HK-2 (cell line): ENCODE results near the gene NOX3.
"Not testable (repeated sequence)": the region's sequence is repeated elsewhere in the genome, so short reads cannot be mapped to it uniquely, and the experiment has no call there.

Experiments
- DNase-seq: peaks from one replicate; pipeline ENCODE4 v3.0.0-alpha.2; 2018; ENCODE audit not compliant: unreplicated experiment

The NOX3 gene, protein sequence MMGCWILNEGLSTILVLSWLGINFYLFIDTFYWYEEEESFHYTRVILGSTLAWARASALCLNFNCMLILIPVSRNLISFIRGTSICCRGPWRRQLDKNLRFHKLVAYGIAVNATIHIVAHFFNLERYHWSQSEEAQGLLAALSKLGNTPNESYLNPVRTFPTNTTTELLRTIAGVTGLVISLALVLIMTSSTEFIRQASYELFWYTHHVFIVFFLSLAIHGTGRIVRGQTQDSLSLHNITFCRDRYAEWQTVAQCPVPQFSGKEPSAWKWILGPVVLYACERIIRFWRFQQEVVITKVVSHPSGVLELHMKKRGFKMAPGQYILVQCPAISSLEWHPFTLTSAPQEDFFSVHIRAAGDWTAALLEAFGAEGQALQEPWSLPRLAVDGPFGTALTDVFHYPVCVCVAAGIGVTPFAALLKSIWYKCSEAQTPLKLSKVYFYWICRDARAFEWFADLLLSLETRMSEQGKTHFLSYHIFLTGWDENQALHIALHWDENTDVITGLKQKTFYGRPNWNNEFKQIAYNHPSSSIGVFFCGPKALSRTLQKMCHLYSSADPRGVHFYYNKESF

DNA sequence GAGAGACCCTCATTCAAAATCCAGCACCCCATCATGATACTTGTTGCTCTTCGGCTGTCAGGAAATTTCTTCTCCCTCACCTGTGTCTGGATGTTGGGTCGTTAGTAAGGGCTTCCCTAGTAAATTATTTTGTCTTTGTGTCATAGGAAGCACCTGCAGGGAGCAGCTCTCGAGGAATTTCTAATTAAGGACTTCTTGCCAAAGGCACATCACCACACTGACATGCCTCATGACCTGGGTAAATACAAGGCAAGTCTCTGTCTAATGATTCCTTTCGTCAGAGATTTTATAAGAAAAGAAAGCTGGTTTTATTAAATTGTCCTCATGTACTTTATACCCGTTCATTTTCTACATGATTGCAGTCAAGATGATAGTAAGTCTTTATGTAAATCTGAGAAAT lies at the start of gene NOX3:
NOX3 (minus strand) TSS at position 74 of the 400 bp plus-strand sequence; CDS start at position 35, 39 bp downstream.
- DNase-seq: no peak

DNA sequence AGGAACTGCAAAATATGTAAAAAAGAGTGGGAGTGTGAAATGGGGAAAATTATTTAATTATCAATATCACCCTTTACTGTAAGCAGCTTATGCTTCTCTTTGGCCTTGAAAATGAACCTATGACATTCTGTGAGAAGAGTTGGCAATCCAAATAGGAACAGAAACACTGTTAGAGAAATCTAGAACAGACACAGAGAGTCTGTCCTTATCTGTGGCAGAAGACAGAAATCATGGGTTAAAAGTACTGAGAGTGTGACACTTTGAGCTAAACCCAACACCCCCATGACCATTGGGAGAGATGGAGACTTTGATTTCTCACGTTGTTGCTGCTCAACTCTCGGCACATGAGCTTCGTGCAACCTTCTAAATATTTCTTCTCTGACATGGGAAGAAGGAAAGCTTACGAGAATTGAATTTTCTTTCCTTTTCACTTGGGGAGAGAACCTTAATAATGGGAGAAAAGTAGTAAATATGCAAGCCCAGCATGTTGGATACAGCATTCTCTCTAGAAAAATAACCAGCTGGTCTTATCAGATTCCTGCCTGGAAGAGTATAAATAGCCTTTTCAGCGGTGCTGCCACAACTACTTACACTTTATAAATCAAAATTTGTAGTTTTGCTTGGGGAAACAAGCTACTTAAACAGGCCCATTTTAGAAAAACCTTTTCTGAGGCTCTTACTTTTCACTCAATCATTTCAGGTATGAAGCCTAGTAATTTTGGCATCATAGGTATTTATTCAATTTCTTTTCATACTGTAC lies 49.4 kb upstream of the NOX3 start:
- DNase-seq: no peak

DNA sequence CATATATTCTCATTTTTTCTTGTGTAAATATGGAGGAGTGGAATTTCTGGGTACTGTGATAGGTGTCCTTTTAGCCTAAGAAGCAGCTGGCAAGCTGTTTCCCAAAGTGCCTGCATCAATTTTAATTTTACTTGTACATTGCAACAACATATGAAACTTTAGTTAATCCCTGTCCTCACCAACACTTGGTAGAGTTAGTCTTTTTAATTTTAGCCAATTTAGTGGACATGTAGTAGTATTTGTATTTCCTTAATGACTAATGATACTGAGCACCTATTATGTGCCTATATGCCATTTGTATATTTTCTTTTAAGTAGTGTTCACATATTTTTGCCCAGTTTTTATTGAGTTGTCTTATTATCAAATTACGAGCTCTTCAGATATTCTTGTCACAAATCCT lies 46.8 kb upstream of the NOX3 start:
- no peak for DNase-seq

DNA sequence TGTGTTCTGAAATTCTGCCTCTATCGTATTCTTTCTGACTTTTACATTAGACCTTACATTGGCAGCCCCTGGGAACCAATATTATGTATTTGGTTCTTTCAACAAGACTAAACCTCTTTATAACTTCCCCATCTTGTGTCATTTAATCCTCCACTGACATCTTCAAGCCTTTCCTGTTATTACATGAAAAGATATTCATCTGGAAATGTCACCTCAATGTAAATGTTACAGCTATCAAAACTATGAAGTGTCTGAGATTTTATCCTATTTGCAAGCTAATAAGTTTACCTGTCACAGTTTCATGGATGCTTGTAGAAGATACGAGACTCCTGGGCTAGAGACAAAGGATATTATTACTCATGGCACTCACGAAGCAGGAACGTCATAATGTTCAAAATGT lies 43.9 kb upstream of the NOX3 start:
- DNase-seq: no peak

DNA sequence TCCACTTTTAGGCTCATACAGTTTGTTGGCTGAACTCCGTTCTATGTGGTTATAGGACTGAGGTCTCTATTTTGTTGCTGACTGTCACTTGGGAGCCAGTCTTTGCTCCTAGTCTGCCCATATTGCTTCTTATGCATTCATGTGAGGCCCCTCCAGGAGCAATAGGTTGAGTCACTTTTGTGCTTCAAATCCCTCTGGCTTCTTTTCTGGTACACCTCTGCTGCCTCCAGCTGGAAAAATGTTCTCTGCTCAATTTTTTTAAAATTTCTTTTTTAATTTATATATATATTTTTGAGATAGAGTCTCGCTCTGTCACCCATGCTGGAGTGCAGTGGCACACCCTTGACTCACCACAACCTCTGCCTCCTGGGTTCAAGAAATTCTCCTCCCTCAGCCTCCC lies 42.7 kb upstream of the NOX3 start:
- DNase-seq: no peak

DNA sequence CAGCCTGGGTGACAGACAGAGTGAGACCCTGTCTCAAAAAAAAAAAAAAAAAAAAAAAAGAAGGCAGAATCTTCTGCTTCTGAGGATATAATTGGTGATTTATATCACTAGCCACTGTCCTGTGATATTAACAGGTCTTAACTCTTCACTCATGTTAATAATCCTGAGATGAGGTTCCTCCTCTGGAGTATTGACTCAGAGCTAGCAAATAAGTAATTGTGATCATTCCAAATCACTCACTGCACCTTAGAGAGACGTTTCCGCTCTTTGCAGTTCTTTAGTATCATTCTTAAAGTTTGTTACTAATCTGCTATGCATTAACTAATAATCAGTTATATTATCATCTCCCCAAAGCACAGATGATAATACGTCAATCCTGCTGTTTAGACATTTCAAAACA lies 41.6 kb upstream of the NOX3 start:
- DNase-seq: no peak

DNA sequence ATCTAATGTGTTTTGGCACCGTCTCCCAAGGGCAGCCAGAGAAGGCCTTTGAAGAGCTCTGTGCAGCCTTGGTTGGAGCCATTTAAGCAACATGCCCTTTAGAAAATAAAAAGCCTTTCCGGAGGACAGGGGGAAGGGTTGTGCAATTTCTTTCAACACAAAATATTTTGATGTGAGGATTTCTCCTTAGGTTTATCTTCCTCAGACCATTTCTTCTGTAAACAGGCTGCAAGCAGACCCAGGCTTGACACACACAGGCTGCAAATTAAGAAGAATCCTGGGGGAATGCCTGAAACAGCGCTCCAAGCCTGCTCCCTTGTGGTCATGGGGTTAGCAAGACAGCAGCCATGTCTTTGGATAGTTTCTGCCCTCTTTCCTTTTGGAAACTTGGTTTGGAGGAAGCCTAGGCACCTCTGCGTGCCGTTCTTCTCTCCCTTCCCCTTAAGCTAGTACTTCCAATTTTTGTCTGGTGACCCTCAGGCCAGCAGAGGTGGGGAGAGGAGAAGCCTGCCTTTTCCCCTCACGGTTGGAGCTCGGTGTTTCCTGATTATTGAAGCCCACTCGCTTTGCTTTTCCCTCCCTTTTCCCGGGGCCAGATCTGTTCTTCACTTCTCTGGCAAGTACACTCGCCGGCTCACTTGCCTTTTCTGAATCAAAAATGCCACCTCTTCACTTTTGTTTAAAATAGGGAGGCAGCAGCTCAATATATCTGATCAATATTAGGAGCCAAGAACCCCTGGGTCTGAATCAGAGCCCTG lies 39.6 kb upstream of the NOX3 start:
- no peak for DNase-seq

DNA sequence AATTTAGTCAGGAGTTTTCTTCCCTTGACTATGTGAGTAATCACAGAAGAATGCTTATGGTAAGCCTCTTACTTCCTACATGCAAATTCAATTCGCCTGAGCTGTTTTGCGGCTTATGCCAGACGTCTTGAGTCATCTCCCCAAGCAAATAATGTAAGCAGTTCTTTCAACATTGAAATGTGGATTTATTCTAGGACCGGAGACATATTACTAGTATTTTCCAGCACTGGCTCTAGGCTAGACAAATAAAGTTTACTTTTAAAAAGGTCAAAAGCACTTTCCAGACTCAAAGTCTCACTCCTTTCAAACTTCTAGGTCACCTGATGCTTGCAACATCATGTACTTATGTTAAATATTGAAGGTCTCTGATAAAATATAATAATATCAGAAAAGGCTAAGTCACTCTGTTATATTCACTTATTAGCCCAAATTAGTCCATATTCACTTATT lies 38.1 kb upstream of the NOX3 start:
- DNase-seq: peak; percentile 54

DNA sequence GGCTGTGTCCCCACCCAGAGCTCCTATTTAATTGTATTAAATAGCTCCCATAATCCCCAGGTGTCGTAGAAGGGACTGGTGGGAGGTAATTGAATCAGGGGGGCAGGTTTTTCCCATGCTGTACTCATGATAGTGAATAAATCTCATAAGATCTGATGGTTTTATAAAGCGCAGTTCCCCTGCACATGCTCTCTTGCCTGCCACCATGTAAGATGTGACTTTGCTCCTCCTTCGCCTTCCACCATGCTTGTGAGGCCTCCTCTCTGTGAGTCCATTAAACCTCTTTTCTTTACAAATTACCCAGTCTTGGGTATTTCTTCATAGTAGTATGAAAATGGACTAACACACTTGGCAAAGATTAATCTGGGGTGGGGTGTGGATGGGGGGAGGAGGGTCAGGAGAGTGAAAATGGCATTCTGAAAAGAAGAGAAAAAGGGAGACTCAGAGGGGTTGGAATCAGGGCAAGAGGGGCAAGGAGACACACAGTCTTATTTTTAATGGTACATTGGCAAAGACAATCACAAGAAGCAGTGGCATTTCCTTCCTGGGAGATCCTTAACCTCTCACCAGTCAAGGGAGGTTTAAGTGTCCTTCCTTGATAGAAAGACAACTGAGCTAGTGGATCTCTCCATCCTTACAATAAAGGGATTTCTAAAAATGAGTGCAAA lies 37.5 kb upstream of the NOX3 start:
- DNase-seq: no peak

DNA sequence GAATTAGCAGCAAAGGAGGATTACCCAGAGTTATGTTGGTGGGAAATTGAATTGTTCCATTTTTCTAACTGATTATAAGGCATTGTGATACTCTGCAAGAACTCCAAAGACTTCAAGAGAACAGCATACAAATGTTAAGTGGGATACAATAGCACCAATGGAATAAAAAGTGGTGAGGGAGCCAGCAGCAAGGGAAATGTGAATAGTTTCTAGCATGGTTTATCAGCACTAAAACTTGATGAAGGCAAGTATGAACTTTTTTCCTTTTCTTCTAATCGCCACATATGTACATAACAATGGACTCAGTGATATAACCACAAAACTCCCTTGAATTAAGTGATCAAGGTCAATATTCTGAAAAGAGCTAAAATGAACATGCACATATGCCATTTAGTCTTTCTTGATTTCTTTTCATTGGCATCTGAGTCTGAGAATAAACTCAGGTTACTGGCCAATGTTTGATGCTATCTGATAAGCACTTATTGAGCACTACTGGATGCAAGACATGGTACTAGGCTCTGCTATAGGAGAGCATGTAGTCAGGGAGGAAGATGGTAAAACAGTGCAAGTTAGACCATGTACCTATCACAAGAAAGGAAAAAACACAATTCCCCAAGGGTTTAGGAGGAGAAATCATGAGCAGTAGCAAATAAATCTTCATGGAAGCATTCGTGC lies 36.6 kb upstream of the NOX3 start:
- no peak for DNase-seq

DNA sequence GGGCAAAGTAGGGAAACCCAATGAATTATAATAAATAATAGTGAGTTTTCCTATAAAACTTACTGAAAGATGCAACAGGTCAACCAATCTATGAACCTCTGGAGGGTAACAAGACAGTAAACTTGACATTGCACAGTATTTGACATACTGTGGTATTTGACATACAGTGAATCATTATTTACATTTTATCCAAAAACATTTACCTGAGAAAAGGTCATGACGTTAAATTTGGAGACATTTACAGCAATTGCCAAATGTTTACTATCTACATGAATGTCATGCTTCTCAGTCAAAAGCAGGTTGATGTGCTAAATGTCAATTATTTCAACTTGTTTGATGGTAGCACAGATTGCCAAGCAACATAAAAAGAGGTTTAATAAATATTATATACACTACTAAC lies 35.8 kb upstream of the NOX3 start:
- no peak for DNase-seq

DNA sequence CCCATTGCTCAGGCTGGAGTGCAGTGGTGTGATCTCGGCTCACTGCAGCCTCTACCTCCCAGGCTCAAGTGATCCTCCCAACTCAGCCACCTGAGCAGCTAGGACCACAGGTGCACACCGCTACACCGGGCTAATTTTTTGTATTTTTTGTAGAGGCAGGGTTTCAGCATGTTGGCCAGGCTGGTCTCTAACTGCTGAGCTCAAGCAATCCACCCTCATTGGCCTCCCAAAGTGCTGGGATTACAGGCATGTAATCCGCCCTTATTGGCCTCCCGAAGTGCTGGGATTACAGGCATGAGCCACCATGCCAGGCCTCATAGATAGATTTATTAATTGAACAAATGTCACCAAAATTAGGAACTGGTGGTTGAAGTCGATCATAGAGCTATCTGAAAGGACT lies 32.6 kb upstream of the NOX3 start:
- DNase-seq: not testable (repeated sequence)

DNA sequence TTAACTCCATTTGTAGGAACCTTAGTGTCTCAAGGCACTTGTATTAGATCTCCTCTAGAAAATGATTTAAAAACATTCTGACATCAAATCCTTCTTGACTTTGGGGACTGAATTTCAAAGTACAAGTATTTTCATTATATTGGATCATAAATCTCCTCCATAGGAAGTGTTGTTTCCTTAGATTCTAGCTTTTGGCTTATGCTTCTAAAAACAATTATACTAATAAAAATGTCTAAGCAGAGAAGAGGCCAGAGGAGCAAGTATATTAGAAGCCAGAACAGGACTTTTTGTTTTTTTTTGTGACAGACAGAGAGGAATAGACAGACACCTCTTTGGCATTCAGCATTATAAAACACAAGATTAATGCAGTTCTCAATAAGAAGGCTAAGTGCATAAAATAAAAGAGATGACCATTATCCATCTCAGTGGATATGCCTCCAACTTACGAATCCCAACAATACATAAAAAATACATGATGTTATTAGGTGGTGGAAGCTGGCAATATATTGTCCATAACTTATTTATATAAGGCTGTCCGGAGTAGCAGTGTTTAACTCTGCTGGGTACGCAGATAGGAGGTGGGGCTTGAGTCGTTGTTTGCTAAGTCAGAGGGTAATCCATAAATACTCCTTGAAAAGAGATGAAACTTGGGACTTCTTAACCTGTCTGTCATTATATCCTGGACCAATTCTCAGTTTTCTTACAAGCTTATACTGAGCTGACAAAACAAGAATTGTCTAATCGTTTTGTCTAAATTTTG lies 31.9 kb upstream of the NOX3 start:
- DNase-seq: no peak

DNA sequence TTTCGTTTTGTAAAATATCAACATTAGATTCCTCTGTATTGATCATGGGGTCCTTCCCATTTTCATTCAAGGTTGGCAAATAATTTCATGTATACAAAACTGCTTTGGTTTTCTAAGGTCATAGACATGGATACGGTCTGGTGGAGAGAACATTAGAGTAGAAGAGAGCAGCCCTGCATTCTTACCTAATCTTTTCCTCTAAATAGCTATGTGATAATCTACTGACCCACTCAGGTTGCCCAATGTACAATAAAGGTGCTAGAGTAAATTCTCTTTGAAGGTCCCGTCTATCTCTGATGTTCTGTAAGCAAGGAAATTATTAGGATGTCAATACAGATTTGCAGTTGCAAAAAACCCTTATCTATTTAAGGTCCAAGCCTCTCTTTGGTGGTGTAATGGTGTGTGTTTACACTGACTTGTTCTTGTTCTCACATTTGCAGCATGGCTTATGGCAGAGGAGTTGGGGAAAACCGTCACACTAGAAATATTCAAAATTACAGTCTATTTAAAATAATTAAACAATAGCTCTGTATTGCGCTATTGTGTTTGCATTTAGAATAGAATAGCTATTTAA lies 31.2 kb upstream of the NOX3 start:
- DNase-seq: no peak

DNA sequence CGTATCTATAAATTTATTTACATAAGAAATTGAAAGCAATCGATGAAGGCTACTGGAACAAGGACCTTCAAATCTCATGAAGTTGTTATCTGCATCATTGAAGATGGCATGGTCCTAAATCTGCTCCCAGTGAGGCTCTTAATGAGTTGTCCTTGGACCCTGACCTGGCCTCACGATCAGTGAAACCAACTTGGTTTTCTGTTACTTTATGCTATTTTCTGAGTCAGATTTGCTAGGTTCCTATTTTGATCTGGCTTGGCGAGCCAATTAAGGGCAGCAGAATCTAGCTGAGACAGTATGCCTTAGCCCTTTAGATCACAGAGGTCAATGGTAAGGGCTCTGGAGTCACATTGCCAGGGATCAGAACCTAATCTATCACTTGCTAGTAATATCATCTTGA lies 30.1 kb upstream of the NOX3 start:
- no peak for DNase-seq

DNA sequence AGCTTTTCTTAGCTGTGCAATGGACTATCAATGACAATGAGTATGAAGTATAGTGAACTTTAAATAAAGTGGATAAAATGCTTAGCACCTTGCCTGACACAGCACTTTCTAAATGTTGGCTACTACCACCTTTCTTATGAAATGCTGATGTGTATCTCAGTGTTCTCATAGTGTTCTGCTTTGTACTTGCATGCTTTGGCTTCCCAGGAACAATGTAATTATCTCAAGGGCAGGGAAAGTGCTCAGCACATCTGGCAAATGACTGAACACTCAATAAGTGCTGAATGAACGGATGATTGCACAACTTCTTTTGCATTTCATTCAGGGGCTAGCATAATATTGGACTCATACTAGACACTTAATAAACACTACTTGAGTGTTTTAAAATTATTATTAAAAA lies 28.2 kb upstream of the NOX3 start:
- DNase-seq: no peak

DNA sequence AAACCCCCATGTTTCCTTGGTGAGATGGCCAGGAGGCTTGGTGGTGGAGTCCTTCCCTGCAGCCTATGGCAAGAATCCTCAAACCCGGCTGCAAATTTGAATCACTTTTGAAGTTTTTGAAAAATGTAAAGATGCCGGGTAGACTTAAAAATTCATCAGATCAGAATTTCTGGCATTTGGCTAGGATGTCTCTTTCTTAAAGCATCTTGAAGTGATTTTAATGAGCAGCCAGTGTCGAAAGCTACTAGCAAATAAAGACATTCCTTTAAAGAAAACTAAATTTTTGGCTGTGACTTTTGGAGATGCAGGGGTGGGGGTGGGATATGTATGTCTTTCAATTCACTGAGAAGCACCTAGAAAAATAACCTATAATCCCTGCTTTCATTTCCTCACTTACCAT lies 25.6 kb upstream of the NOX3 start:
- DNase-seq: no peak

DNA sequence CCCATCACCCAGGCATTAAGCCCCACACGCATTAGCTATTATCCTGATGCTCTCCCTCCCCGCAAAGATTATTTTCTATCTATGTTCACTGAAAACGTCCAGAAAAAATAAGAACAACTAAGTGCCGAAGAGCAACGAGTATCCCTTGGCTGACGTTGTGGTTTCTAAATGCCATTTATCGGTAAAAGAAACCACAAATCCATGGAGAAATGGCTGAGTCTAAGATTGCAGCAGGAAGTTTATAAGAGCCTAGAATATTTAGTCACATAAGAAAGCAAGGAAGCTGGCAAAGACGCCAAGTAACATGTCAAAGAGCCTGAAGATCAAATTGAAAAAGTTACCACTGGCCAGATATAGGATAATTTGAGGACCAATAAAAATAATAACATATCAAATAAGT lies 18.1 kb upstream of the NOX3 start:
- DNase-seq: no peak

DNA sequence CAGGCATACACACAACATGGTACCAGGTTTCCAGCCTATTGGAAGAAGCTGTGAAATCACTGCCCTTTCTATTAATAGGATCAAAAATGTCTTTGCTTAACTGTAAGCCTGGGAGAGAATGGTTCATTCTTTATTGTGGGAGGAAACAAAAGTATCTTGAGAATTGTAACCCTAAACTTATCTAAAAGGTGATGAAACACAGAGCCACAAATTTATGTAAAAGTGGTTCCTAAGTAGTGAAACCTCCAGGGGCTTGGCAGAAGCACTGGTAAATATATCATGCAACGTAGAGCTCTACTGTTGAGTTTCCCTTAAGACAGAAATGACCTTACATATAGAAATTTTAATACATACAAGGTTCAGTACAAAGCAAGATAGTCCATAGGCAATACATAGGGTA lies 17.2 kb upstream of the NOX3 start:
- DNase-seq: no peak
